Measurements from ENCODE around the gene SH2D2A.

DNA sequence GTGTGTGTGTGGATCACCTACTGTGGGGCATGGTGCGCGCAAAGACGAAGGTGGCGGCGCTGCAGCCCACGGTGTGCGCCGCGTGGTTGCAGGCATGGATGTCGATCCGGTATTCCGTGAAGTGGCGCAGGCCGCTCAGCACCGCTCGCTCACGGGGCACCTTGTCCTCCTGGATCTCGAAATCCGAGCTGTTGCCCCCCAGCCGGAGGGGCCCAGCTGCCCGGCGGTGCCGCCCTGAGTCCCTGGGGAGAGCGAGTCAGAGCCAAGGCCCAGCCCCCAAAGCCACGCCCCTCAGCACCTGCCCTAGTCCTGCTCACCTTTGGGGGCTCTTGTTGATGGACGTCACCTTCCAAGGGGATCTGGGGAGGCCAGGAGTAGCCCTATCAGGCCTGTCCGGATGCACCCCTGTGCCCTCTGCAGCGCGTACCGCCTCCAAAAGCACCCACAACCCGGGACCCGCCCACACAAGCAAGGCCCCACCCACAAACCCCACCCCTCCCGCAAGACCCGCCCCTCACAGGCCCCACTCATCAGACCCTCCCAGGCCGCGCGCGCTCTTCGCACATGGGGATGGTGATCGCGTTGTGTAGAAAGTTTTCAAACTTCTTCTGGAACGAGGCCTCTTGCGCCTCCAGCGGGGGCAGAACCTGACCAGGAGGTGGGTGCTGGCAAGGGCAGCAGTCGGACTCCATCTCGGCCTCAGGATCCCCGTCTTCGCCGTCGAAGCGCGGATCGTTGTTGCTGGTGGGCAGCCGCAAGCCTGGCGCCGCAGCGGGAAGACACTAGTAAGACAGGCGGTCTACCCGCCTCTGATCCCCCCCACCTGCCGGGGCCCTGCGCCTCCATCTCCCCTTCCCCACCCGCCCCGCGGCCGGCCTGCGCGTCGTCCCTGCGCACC is 28.7 kb upstream of the SH2D2A start:
- TF ChIP-seq, protein P1, sequence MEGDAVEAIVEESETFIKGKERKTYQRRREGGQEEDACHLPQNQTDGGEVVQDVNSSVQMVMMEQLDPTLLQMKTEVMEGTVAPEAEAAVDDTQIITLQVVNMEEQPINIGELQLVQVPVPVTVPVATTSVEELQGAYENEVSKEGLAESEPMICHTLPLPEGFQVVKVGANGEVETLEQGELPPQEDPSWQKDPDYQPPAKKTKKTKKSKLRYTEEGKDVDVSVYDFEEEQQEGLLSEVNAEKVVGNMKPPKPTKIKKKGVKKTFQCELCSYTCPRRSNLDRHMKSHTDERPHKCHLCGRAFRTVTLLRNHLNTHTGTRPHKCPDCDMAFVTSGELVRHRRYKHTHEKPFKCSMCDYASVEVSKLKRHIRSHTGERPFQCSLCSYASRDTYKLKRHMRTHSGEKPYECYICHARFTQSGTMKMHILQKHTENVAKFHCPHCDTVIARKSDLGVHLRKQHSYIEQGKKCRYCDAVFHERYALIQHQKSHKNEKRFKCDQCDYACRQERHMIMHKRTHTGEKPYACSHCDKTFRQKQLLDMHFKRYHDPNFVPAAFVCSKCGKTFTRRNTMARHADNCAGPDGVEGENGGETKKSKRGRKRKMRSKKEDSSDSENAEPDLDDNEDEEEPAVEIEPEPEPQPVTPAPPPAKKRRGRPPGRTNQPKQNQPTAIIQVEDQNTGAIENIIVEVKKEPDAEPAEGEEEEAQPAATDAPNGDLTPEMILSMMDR (IDR thresholded peaks at IDR 0.05; ENCODE audit: insufficient read depth, low read length, poor library complexity, severe bottlenecking): no peak
- no peak for TF ChIP-seq EZH2phosphoT487 (conservative IDR thresholded peaks at IDR 0.05; ENCODE audit: low read length)

Data from SU-DHL-6 (cell line).